A549 (cell line): Measurements from ENCODE around the gene SCYGR6.

Source experiments
- CBX2 ChIP-seq: fragments of 200-600 bp; sonication (generic); IDR thresholded peaks from 2 replicates; pipeline ENCODE4 v1.6.1; 2016; ENCODE audit warnings: low read depth, mild to moderate bottlenecking, borderline replicate concordance
- CHD4 ChIP-seq: fragments of 200-600 bp; sonication (generic); IDR thresholded peaks from 2 replicates; pipeline ENCODE4 v1.6.1; 2016; ENCODE audit warnings: antibody characterized with exemption, mild to moderate bottlenecking, borderline replicate concordance
- FOXS1 ChIP-seq: fragments of 250-450 bp; sonication (Bioruptor Pico); IDR thresholded peaks from 2 replicates; pipeline ENCODE4 v1.5.0; 2020; ENCODE audit warnings: mild to moderate bottlenecking, moderate library complexity
- HOXA7 ChIP-seq: fragments of 250-450 bp; sonication (Bioruptor Pico); IDR thresholded peaks from 2 replicates; pipeline ENCODE4 v1.5.0; 2020; ENCODE audit warnings: mild to moderate bottlenecking, moderate library complexity
- POLR2A ChIP-seq: IDR thresholded peaks from 2 replicates; pipeline ENCODE4 v1.6.1; 2012; ENCODE audit warnings: mild to moderate bottlenecking, low read length
- SREBF2 ChIP-seq: fragments of 450-650 bp; IDR thresholded peaks from 2 replicates; pipeline ENCODE4 v1.6.1; 2014; ENCODE audit warnings: mild to moderate bottlenecking, moderate library complexity
- TF ChIP-seq, protein P1 (sequence below): fragments of >200 bp; sonication (Bioruptor Twin); formaldehyde crosslinking; IDR thresholded peaks from 3 replicates; pipeline ENCODE4 v1.5.1; 2016

DNA sequence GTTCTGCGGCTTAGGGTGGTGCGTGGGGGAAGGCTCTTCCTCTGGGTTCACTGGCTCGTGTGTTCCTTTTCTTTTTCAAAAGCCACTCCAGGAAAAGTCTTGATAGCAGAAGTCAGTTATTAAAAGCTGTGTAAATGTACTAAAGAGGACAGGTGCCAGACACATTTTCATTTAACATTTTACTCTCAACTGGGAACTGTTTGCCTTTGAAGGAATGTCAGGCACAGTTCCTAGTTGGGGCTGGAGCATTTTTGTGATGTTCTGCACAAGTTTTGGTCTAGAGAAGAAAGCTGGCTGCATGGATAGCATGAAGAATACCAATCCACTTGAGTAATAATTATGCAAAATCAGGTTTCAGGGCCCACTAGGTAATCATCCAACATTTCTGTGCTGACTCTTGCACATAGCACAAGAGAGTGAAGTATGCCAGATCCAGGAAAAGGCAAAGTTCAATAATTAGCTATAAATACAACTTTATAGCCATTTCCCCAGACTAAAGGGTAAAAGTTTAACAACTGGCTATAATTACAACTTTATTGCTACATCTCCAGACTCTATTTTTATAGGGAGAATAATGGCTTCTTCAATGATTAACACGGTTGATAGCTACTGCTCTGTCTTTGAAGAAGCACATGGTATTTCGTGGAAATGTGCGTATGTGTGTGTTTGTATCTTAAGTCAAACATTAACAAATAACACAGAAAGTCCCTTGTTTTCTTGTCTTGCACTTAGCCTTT is 37.4 kb upstream of the SCYGR6 start:
- TF ChIP-seq FOXS1 (CRISPR knock-in tag), result no peak
- no peak for TF ChIP-seq CBX2
- TF ChIP-seq, protein P1, sequence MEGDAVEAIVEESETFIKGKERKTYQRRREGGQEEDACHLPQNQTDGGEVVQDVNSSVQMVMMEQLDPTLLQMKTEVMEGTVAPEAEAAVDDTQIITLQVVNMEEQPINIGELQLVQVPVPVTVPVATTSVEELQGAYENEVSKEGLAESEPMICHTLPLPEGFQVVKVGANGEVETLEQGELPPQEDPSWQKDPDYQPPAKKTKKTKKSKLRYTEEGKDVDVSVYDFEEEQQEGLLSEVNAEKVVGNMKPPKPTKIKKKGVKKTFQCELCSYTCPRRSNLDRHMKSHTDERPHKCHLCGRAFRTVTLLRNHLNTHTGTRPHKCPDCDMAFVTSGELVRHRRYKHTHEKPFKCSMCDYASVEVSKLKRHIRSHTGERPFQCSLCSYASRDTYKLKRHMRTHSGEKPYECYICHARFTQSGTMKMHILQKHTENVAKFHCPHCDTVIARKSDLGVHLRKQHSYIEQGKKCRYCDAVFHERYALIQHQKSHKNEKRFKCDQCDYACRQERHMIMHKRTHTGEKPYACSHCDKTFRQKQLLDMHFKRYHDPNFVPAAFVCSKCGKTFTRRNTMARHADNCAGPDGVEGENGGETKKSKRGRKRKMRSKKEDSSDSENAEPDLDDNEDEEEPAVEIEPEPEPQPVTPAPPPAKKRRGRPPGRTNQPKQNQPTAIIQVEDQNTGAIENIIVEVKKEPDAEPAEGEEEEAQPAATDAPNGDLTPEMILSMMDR, result no peak
- TF ChIP-seq CHD4, result no peak
- TF ChIP-seq HOXA7 (CRISPR knock-in tag), result no peak
- TF ChIP-seq POLR2A, result no peak
- no peak for TF ChIP-seq SREBF2
